HCT116 (cell line): ENCODE results near the gene MOV10L1.

Experiments
- CTCF ChIP-seq, 3 experiments: fragments of 200-600 bp in 1 of 3; sonication (generic) in 1 of 3; IDR thresholded peaks in 2 of 3; conservative IDR thresholded peaks in 1 of 3; 2 replicates each; pipeline ENCODE4 v1.5.1; 2012 to 2017; ENCODE audit warnings: low read depth in 2 of 3, low read length in 2 of 3, antibody characterized with exemption in 1 of 3, borderline replicate concordance in 1 of 3, control low read depth in 1 of 3, mild to moderate bottlenecking in 1 of 3, mixed read lengths in 1 of 3, mixed run types in 1 of 3, moderate library complexity in 1 of 3; ENCODE audit not compliant: insufficient read depth in 1 of 3
- POLR2AphosphoS5 ChIP-seq: IDR thresholded peaks from 2 replicates; pipeline ENCODE4 v1.6.1; 2011; ENCODE audit warnings: mild to moderate bottlenecking, low read depth, low read length, moderate library complexity

- no peak for TF ChIP-seq CTCF (IDR thresholded peaks at IDR 0.05 in 2 of 3, conservative IDR thresholded peaks at IDR 0.05 in 1 of 3; ENCODE audit: borderline replicate concordance in 1 of 3, insufficient read depth in 1 of 3, low read depth in 2 of 3, low read length in 2 of 3)
- no peak for TF ChIP-seq POLR2AphosphoS5
These were observed 8.2 kb upstream of the MOV10L1 start for GRCh38 chr22:50081426-50082196.
